Dedifferentiated amniotic fluid mesenchymal stem cell (primary cell): ENCODE data around the gene GRID1.

Source experiments
- DNase-seq: peaks from one replicate; pipeline ENCODE4 v3.0.0-alpha.2; 2016; ENCODE audit errors: extremely low spot score

Gene GRID1

GRCh38 chr10:86169066-86169465 is 197.5 kb downstream of the GRID1 start:
- DNase-seq = no peak

DNA sequence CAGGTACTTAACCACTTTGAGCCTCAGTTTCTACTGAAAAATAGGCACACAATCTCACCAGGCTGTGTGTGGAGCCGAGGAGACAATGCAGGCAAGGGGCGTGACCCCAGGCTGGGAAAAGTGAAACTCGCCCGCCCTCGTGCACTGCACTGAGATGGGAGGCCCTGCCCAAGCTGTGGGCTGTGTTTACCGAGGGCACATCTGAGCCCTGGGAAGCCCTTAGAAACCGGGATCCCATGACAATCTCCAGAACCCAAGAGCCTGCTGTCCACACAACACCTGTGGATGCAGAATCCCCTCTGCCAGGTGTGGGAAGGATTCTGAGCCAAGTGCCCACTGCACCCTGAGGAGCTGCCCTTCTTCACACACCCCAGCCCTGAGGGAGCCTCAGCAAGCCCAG is 198.3 kb downstream of the GRID1 start:
- DNase-seq = no peak

DNA sequence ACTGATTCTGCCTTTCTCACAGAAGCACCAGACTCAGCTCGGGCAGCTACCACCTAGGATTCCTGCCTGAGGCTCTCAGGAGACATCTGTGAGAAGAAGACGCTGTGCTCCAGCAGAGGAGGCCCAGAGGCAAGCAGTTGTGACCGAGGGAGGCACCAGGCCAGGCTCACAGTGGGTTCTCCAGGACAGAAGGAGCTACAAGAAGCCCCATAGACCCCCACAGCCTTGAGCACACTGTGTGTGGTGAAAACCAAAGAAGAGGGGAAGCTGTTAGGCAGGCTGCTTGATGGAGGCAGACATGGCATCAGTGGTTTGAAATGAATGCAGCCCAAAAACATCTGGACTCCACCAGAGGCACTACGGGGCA is 198.8 kb downstream of the GRID1 start:
- DNase-seq = no peak

GRCh38 chr10:86167121-86167761 is 199.4 kb downstream of the GRID1 start:
- DNase-seq = no peak

- DNase-seq = no peak
Observed at GRCh38 chr10:86165666-86166065, 200.9 kb downstream of the GRID1 start.

GRCh38 chr10:86164960-86165630 is 201.5 kb downstream of the GRID1 start:
- no peak for DNase-seq

DNA sequence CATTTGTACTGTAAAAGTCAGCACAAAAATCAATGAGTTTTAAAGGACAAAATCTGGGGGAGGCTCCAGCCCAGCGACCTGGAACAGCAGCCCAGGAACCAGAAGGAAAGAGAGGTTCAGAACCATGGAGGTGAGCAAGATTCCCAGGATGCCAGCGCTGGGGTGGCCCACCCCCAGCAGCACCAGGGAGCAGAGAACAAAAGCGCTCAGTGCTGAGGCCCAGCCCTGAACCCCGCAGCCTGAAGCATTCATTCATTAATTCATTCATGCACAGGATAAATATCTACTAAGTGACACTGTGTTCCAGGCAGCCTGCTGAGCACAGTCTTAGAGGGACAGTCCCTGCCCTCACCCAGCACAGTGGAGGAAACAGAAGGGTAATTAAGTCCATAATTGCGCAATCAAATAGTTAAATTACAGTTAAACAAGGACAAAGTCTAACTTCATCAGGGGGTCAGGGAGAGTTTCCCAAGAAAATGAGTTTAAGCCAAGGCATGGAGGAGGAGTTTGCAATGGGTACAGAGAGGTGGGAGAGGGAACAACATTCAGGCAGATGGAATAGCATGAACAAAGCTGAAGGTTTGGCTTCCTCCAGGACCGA is 202.3 kb downstream of the GRID1 start:
- no peak for DNase-seq

- DNase-seq = no peak
Observed at GRCh38 chr10:86163522-86164173, 202.9 kb downstream of the GRID1 start.

GRCh38 chr10:86162696-86163400 is 203.7 kb downstream of the GRID1 start:
- DNase-seq = no peak

DNA sequence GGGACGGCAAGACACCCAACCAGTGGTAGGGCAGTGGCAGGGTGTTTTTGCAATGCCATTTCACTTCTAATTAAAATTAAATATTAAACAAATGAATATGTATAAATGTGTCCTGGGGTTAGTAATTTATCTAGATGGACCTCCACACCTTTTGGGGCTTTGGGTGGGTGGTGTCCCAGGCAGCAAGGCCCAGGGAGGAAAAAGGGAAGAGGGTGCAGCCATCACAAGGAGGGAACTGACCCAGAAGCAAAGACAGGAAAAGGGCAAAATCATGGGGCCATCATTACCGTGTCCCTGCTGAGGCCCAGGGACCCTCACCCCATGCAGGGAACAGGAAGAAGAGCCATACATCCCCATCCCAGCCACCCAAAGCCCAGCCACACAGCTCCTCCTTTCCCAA is 204.6 kb downstream of the GRID1 start:
- DNase-seq = no peak

DNA sequence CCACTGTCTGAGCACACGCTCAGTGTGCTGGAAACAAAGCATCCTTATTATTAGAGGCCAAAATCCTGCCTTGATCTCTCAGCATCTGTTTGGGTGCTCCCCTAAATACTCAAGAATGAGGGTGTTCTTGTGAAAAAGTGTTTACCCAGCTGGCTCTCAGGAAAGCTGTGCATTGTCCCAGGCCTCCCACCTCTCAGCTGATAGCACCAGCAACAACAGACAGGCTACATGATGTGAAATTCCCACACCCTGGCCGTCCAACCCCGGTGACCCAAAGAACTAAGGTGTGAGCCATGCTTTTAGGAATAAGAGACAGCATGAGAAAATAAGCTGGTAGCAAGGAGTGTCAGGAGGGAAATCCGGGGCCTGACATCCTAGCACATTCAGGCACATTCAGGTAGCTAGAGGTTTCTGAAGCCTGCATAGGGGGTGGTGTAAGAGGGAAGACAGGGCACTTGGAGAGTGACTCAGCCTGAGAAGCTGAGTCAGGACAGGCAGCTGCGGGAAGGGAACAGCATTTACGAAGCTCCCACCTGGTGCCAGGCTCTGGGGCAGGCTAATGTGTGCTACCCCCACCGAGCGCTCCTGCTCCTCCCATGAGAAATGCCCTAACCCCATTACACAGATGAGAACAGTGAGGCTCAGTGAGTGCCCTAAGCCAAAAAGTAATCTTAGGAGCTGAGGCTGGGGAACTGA is 205.6 kb downstream of the GRID1 start:
- DNase-seq = no peak

DNA sequence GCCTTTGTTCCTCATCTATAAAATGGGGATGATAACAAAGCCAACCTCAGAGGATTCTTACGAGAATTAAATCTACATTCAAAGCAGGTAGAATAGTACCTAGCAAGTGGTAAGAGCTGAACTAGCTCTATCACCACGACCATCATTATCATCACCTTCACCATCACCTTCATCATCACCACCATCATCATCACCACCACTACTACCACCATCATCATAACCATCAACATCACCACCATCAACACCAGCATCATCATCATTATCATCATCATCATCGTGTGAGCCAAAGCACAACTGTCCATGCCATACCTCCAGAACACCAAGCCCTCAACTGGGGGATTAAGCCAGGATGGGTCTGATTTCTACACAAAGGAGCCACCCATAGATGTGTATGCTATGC is 206.8 kb downstream of the GRID1 start:
- no peak for DNase-seq

DNA sequence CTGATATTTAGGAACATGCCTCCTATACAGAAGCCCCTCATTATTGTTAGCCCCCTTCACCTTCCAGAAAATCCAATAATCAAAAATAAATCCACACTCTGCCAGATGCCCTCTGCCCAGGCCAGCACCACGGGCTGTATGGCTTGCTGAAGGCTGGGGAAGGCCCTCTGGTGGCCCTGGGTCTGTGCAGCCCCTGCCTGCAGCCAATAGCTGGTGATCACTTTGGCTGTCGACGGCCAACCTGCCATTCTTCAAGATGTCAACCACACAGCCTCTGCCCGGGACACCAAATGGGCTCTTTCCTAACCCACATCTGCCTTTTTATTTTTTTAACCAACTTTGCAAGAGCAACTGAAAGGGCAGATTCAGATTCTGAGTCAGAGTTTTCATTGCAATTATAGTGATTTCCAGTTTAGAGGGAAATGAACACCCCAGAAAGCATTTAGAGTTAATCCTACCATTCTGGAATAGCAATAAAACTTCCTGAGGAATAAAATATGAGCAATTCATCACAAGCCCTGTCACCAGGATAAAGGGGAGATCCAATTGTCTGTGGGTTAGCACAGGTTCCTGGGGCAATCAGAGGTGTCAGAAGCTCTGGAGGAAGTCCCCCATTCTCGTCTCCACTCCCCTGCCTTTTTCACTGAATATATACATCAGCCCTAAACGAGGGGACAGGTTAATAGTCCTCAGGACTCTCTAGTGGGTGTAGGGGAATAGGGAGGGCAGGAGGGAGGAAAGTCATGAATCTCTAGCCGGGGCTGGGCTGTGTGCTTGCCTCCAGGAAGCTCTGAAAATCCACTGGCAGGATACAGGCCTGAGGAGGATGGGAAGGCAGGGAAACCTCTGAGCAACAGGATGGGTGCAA is 211.3 kb downstream of the GRID1 start:
- no peak for DNase-seq

DNA sequence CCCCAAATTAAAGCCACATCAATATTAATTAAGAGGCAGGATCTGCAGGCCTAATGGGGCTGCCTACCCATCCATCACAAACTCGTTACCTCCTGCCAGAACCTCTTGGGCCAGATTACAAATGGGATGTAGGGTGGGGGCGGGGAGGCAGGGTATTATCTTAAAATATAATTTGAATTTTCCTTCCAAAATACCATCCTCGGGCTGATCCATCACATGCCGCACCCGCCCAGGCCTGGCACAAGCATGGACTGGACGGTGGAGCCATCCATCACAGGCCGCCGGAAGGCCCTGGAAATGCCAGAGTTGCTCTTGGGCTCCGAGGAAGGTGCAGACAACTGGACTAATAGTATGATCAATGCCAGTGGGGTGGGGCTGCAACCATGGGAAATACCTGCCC is 212.8 kb downstream of the GRID1 start:
- DNase-seq = no peak

GRCh38 chr10:86152911-86153310 is 213.7 kb downstream of the GRID1 start:
- DNase-seq = no peak

DNA sequence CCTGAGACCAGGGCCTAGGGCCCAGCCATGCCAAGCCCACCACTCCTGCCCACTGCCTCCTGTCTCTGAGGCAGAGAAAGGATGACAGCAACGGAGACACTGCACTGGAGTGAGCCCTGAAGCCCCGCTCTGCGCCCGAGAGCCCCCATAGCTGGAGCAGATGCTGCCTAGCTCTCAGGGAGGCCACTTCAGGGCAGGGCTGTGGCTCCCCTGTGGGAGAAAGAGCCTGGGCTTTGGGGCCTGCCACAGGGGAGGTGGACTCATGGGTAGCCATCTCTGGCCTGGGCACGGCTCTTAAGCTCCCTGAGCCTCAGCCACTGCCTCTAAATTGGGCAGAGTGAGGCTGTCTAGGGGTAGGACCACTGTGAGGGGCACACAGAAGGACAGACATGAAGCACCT is 214.2 kb downstream of the GRID1 start:
- no peak for DNase-seq

- no peak for DNase-seq
Observed at GRCh38 chr10:86151613-86152012, 215.0 kb downstream of the GRID1 start.

GRCh38 chr10:86149257-86149656 is 217.3 kb downstream of the GRID1 start:
- no peak for DNase-seq

DNA sequence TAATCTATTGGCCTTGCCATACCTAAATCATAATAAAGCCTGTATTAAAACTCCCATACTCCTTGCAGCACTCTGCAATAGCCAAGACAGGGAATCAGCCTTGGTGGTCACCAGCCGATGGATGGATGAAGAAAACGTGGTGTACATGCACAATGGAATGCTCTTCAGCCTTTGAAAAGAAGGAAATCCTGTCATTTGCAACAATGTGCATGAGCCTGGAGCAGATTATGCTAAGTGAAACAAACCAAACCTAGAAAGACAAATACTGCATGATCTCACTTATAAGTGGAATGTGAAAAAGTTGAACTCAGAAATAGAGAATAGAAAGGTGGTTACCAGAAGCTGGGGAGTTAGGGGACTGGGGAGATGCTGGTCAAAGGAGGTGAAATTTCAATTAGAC is 218.5 kb downstream of the GRID1 start:
- DNase-seq = no peak

- DNase-seq = no peak
Observed at GRCh38 chr10:86144301-86144700, 222.3 kb downstream of the GRID1 start.

DNA sequence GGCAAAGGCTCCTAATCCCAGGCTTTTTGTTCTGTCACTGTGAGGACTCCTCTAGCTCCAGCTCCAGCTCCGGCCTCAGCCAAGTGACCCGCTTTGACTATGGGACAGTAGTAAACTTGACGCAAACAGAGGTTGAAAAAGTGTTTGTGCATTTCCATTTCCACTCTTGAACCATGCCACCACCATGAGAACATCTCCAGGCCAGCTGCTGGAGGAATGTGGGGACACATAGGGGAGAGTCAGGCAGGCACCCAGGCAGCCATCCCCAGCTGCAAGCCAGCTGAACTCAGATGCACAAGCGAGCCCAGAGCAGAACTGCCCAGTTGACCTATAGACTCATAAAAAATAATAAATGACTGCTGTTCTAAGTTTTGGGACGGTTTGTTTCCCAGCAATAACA is 224.7 kb downstream of the GRID1 start:
- no peak for DNase-seq
